ENCODE measurements around the gene ASCC1. TPM values are rescaled to one million over a fixed set of nuclear protein-coding genes. Genes with fewer than 3 reads are reported as not detected.
"Not testable (repeated sequence)": the region's sequence is repeated elsewhere in the genome, so short reads cannot be mapped to it uniquely, and the experiment has no call there.

The ASCC1 gene
- total RNA-seq, 1 donor from 2014 or later = 21.2 TPM

GRCh38 chr10:72224191-72224590 is 8.1 kb upstream of the ASCC1 start:
- intact Hi-C loops (cut with DNase I) = loop anchor here (5.0 kb wide), 2 partner anchors 92 to 177 kb away; no protein-coding TSS in a partner anchor
- DNase-seq (ENCODE audit: low spot score) = not testable (repeated sequence)

GRCh38 chr10:72223743-72224101 is 7.6 kb upstream of the ASCC1 start:
- no peak for DNase-seq (ENCODE audit: low spot score)
- intact Hi-C loops (cut with DNase I) = loop anchor here (5.0 kb wide), 2 partner anchors 91 to 176 kb away; no protein-coding TSS in a partner anchor

GRCh38 chr10:72221278-72221677 is 5.2 kb upstream of the ASCC1 start:
- intact Hi-C loops (cut with DNase I) = loop anchor here (5.0 kb wide), 2 partner anchors 89 to 174 kb away; no protein-coding TSS in a partner anchor

GRCh38 chr10:72220637-72221036 is 4.6 kb upstream of the ASCC1 start:
- intact Hi-C loops (cut with DNase I) = loop anchor here (5.0 kb wide), 2 partner anchors 88 to 173 kb away; no protein-coding TSS in a partner anchor
- DNase-seq (ENCODE audit: low spot score) = no peak

More at GRCh38 chr10:72221278-72221677, 5.2 kb upstream of the ASCC1 start:
- DNase-seq (ENCODE audit: low spot score) = no peak

GRCh38 chr10:72219235-72219814 is 3.2 kb upstream of the ASCC1 start:
- intact Hi-C loops (cut with DNase I) = loop anchor here (5.0 to 10.0 kb wide), 2 partner anchors 42 to 265 kb away; no protein-coding TSS in a partner anchor
- DNase-seq (ENCODE audit: low spot score) = no peak

- DNase-seq (ENCODE audit: low spot score) = no peak
- intact Hi-C loops (cut with DNase I) = loop anchor here (5.0 to 10.0 kb wide), 2 partner anchors 41 to 264 kb away; no protein-coding TSS in a partner anchor
These were observed 2.6 kb upstream of the ASCC1 start for GRCh38 chr10:72218726-72219125.

- no peak for DNase-seq (ENCODE audit: low spot score)
- intact Hi-C loops (cut with DNase I) = loop anchor here (5.0 to 10.0 kb wide), 2 partner anchors 41 to 264 kb away; no protein-coding TSS in a partner anchor
These were observed 2.2 kb upstream of the ASCC1 start for GRCh38 chr10:72218325-72218724.

- not testable (repeated sequence) for DNase-seq (ENCODE audit: low spot score)
- intact Hi-C loops (cut with DNase I) = loop anchor here (10.0 kb wide), 1 partner anchor 257 kb away; no protein-coding TSS in a partner anchor
These were observed 4.2 kb downstream of the ASCC1 start for GRCh38 chr10:72211832-72212231.

GRCh38 chr10:72211381-72211780 is 4.7 kb downstream of the ASCC1 start:
- not testable (repeated sequence) for DNase-seq (ENCODE audit: low spot score)
- intact Hi-C loops (cut with DNase I) = loop anchor here (10.0 kb wide), 1 partner anchor 257 kb away; no protein-coding TSS in a partner anchor

GRCh38 chr10:72208526-72208925 is 7.5 kb downstream of the ASCC1 start:
- intact Hi-C loops (cut with DNase I); DNase-seq (ENCODE audit: low spot score): not testable (repeated sequence)

- intact Hi-C loops (cut with DNase I) = no loop called here
- no peak for DNase-seq (ENCODE audit: low spot score)
These were observed 9.4 kb downstream of the ASCC1 start for GRCh38 chr10:72206511-72207229.

- DNase-seq (ENCODE audit: low spot score) = no peak
- intact Hi-C loops (cut with DNase I) = no loop called here
These were observed 11.4 kb downstream of the ASCC1 start for GRCh38 chr10:72204724-72205123.

GRCh38 chr10:72204296-72204695 is 11.8 kb downstream of the ASCC1 start:
- DNase-seq (ENCODE audit: low spot score) = no peak
- intact Hi-C loops (cut with DNase I) = no loop called here

GRCh38 chr10:72201293-72201692 is 14.8 kb downstream of the ASCC1 start:
- intact Hi-C loops (cut with DNase I) = no loop called here
- no peak for DNase-seq (ENCODE audit: low spot score)

GRCh38 chr10:72200883-72201282 is 15.2 kb downstream of the ASCC1 start:
- intact Hi-C loops (cut with DNase I) = no loop called here

GRCh38 chr10:72194949-72195348 is 21.1 kb downstream of the ASCC1 start:
- no peak for DNase-seq (ENCODE audit: low spot score)
- intact Hi-C loops (cut with DNase I) = no loop called here

More at GRCh38 chr10:72200883-72201282, 15.2 kb downstream of the ASCC1 start:
- DNase-seq (ENCODE audit: low spot score) = no peak

- intact Hi-C loops (cut with DNase I) = no loop called here
- DNase-seq (ENCODE audit: low spot score) = no peak
These were observed 29.1 kb downstream of the ASCC1 start for GRCh38 chr10:72186982-72187330.

GRCh38 chr10:72186258-72186981 is 29.7 kb downstream of the ASCC1 start:
- no peak for DNase-seq (ENCODE audit: low spot score)

GRCh38 chr10:72184156-72184555 is 31.9 kb downstream of the ASCC1 start:
- DNase-seq (ENCODE audit: low spot score) = no peak
- intact Hi-C loops (cut with DNase I) = no loop called here

More at GRCh38 chr10:72186258-72186981, 29.7 kb downstream of the ASCC1 start:
- intact Hi-C loops (cut with DNase I) = no loop called here

GRCh38 chr10:72177454-72177853 is 38.6 kb downstream of the ASCC1 start:
- no peak for DNase-seq (ENCODE audit: low spot score)
- intact Hi-C loops (cut with DNase I) = loop anchor here (5.0 kb wide), 1 partner anchor 40 kb away; the partner anchor contains the start of genes ANAPC16 and ASCC1

Measured in cardiac septum (tissue), 1 donor.